Endodermal cell (in vitro differentiated cells): ENCODE results near the gene CHAF1B. TPM values are rescaled to one million over a fixed set of nuclear protein-coding genes. Genes with fewer than 3 reads are reported as not detected.

Source experiments
- DNase-seq: peaks from one replicate; pipeline ENCODE4 v3.0.0-alpha.2; 2017
- H3K27ac ChIP-seq: 2 replicates; pipeline ENCODE4 v1.5.1; 2013; ENCODE audit warnings: mild to moderate bottlenecking, low read depth, low read length, moderate library complexity
- H3K27me3 ChIP-seq: 2 replicates; pipeline ENCODE4 v1.6.1; 2013; ENCODE audit warnings: mild to moderate bottlenecking, low read length, moderate library complexity; ENCODE audit not compliant: insufficient read depth, control insufficient read depth, poor library complexity, severe bottlenecking
- H3K36me3 ChIP-seq: 2 replicates; pipeline ENCODE4 v1.7.0; 2013; ENCODE audit warnings: mild to moderate bottlenecking, low read length, moderate library complexity; ENCODE audit not compliant: control insufficient read depth, insufficient read depth
- H3K4me1 ChIP-seq: one replicate; pipeline ENCODE4 v1.7.0; 2013; ENCODE audit warnings: low read length; ENCODE audit not compliant: control insufficient read depth, insufficient read depth
- H3K4me3 ChIP-seq: 2 replicates; pipeline ENCODE4 v1.5.1; 2013; ENCODE audit warnings: mild to moderate bottlenecking, low read length, moderate library complexity
- H3K9ac ChIP-seq: 2 replicates; pipeline ENCODE4 v1.6.1; 2013; ENCODE audit warnings: mild to moderate bottlenecking, low read length, moderate library complexity; ENCODE audit not compliant: poor library complexity, severe bottlenecking; ENCODE audit errors: extremely low read depth
- H3K9me3 ChIP-seq: 2 replicates; pipeline ENCODE4 v1.6.1; 2013; ENCODE audit warnings: mild to moderate bottlenecking, low read length, moderate library complexity; ENCODE audit not compliant: control insufficient read depth
- H3K27ac Mint-ChIP-seq: 2 replicates; pipeline ENCODE4 v1.8.0; 2020; ENCODE audit warnings: mixed read lengths
- H3K27me3 Mint-ChIP-seq: 2 replicates; pipeline ENCODE4 v1.8.0; 2021; ENCODE audit warnings: mild to moderate bottlenecking, mixed read lengths; ENCODE audit not compliant: insufficient read depth
- H3K36me3 Mint-ChIP-seq: 2 replicates; pipeline ENCODE4 v1.8.0; 2020; ENCODE audit warnings: low read depth, mixed read lengths
- H3K4me1 Mint-ChIP-seq: 2 replicates; pipeline ENCODE4 v1.8.0; 2020; ENCODE audit warnings: mixed read lengths
- H3K4me3 Mint-ChIP-seq: 2 replicates; pipeline ENCODE4 v1.8.0; 2020; ENCODE audit warnings: mild to moderate bottlenecking, moderate library complexity, mixed read lengths
- H3K9me3 Mint-ChIP-seq: 2 replicates; pipeline ENCODE4 v1.8.0; 2020; ENCODE audit warnings: mild to moderate bottlenecking, mixed read lengths
- CTCF ChIP-seq: fragments of 200-600 bp; sonication (generic); conservative IDR thresholded peaks from 2 replicates; pipeline ENCODE4 v1.5.0; 2021; ENCODE audit warnings: antibody characterized with exemption, mild to moderate bottlenecking
- WGBS, 2 experiments: methylation state at CpG; one replicate each; pipeline versions ENCODE4 v1.1.5 to v1.1.7; 2013; ENCODE audit warnings: missing lambda C conversion rate in 2 of 2, mixed read lengths in 1 of 2; ENCODE audit not compliant: insufficient coverage in 1 of 2, insufficient read length in 1 of 2; 5-methylcytosine and 5-hydroxymethylcytosine counted together
- total RNA-seq, 2 donors: library from RNA; stranded (reverse); fragmentation: NEBNext Ultra II Directional in 1 of 2; extraction: Animal tissue kit (Norgen Biotek cat#: 25700) in 1 of 2; gene quantifications; 2 replicates in 1 of 2; 3 replicates in 1 of 2; pipeline ENCODE4 v1.2.1, GENCODE V29; 2021

CHAF1B gene
- total RNA-seq, 2 donors from 2014 or later = 16.3 to 27.1 TPM

- TF ChIP-seq CTCF = no peak
- Histone ChIP-seq H3K36me3 (no peaks in the 10 kb centered on the region), H3K9ac (no peak overlapping the region), H3K27me3 (no peaks in the 10 kb centered on the region), H3K27ac (no peak overlapping the region), H3K4me3 (no peak overlapping the region), H3K9me3 (no peaks in the 10 kb centered on the region), H3K4me1 (peaks cover 13% of the 10 kb centered on the region)
- no peaks in the 10 kb centered on the region for H3K9me3 Mint-ChIP-seq
- whole genome bisulfite sequencing, 2 experiments = 83 to 90% methylated on average over 3 to 4 of the region's 4 CpGs
- H3K4me3 Mint-ChIP-seq = no peak overlapping the region
- H3K27me3 Mint-ChIP-seq = peaks cover 1% of the 10 kb centered on the region
- no peak overlapping the region for H3K27ac Mint-ChIP-seq
- DNase-seq = no peak
- peaks cover 23% of the 10 kb centered on the region for H3K4me1 Mint-ChIP-seq
- H3K36me3 Mint-ChIP-seq = no peaks in the 10 kb centered on the region
Observed at GRCh38 chr21:36454706-36455105, 69.5 kb downstream of the CHAF1B start.

GRCh38 chr21:36456729-36457414 is 71.7 kb downstream of the CHAF1B start:
- Histone ChIP-seq H3K27me3 (no peaks in the 10 kb centered on the region), H3K4me1 (peaks cover 13% of the 10 kb centered on the region), H3K9ac (no peak overlapping the region), H3K4me3 (no peak overlapping the region), H3K36me3 (no peaks in the 10 kb centered on the region), H3K9me3 (no peaks in the 10 kb centered on the region), H3K27ac (no peak overlapping the region)
- H3K4me1 Mint-ChIP-seq = peaks cover 23% of the 10 kb centered on the region
- H3K9me3 Mint-ChIP-seq = no peaks in the 10 kb centered on the region
- TF ChIP-seq CTCF = no peak
- H3K27ac Mint-ChIP-seq = no peak overlapping the region
- no peaks in the 10 kb centered on the region for H3K36me3 Mint-ChIP-seq
- no peak for DNase-seq
- H3K27me3 Mint-ChIP-seq = peaks cover 1% of the 10 kb centered on the region
- WGBS, 2 experiments = 85 to 87% methylated on average over 6 to 7 of the region's 7 CpGs
- no peak overlapping the region for H3K4me3 Mint-ChIP-seq

GRCh38 chr21:36459098-36459497 is 73.9 kb downstream of the CHAF1B start:
- no peak overlapping the region for H3K9ac ChIP-seq
- Mint-ChIP-seq H3K9me3 (no peaks in the 10 kb centered on the region), H3K4me3 (no peak overlapping the region), H3K27ac (no peak overlapping the region), H3K27me3 (no peaks in the 10 kb centered on the region), H3K4me1 (peaks cover 17% of the 10 kb centered on the region), H3K36me3 (no peaks in the 10 kb centered on the region)
- H3K27ac ChIP-seq = no peak overlapping the region
- 93 to 96% methylated on average over 6 of the region's 6 CpGs for WGBS, 2 experiments
- no peaks in the 10 kb centered on the region for H3K9me3 ChIP-seq
- peak; percentile 50 for DNase-seq
- no peaks in the 10 kb centered on the region for H3K27me3 ChIP-seq
- peaks cover 7% of the 10 kb centered on the region for H3K4me1 ChIP-seq
- no peak overlapping the region for H3K4me3 ChIP-seq
- peak; percentile 27 for TF ChIP-seq CTCF
- no peaks in the 10 kb centered on the region for H3K36me3 ChIP-seq
